ENCODE results near the gene ASB11. TPM values are rescaled to one million over a fixed set of nuclear protein-coding genes. Genes with fewer than 3 reads are reported as not detected.

The ASB11 gene
- total and polyA plus RNA-seq, 10 of the 15 experiments (the other 5 are each of a cell fraction or from before 2014, with no cell fraction given): not detected

- TF ChIP-seq ZBTB40 (IDR thresholded peaks at IDR 0.05; ENCODE audit: borderline replicate concordance): peak; percentile 36; the same call in 1 of the 2 replicates
- no peak for TF ChIP-seq TCF7 (IDR thresholded peaks at IDR 0.05; ENCODE audit: borderline replicate concordance)
- peak; percentile 86; the same call in 1 of the 2 replicates for TF ChIP-seq SIN3A (IDR thresholded peaks at IDR 0.05; ENCODE audit: low read depth, low read length)
- no peak for TF ChIP-seq FOXM1 (IDR thresholded peaks at IDR 0.05; ENCODE audit: low read depth, low read length)
- peak; percentile 89 for TF ChIP-seq MXI1 (IDR thresholded peaks at IDR 0.05; ENCODE audit: low read depth, low read length)
- no peak for TF ChIP-seq HDAC6 (IDR thresholded peaks at IDR 0.05; ENCODE audit: unreplicated experiment)
- TF ChIP-seq NBN (IDR thresholded peaks at IDR 0.05): no peak
- 0 out of 2 replicates have a peak, but pooled peaks have one; percentile 50 for TF ChIP-seq HDGF (IDR thresholded peaks at IDR 0.05)
- TF ChIP-seq SMAD1 (IDR thresholded peaks at IDR 0.05; ENCODE audit: low read depth, partially characterized antibody): no peak
- no peak for TF ChIP-seq TBL1XR1 (IDR thresholded peaks at IDR 0.05; ENCODE audit: low read depth, low read length)
- TF ChIP-seq PKNOX1 (IDR thresholded peaks at IDR 0.05): peak; percentile 76; the same call in 1 of the 2 replicates
- peak; percentile 87 for TF ChIP-seq NFYB (IDR thresholded peaks at IDR 0.05; ENCODE audit: insufficient read depth, low read depth, low read length)
- no peak for TF ChIP-seq NR2C2 (IDR thresholded peaks at IDR 0.05; ENCODE audit: borderline replicate concordance, control insufficient read depth, insufficient read length, low read depth)
- TF ChIP-seq EZH2 (IDR thresholded peaks at IDR 0.05; ENCODE audit: borderline replicate concordance, control insufficient read depth, low read depth, low read length): no peak
- TF ChIP-seq SRF (IDR thresholded peaks at IDR 0.05; ENCODE audit: low read depth in 2 of 2, low read length in 2 of 2): no peak
- TF ChIP-seq PAX5 (IDR thresholded peaks at IDR 0.05; ENCODE audit: borderline replicate concordance, low read depth, low read length): no peak
- TF ChIP-seq MTA3 (IDR thresholded peaks at IDR 0.05; ENCODE audit: borderline replicate concordance, low read length): no peak
- 0 out of 2 replicates have a peak, but pooled peaks have one; percentile 45 for TF ChIP-seq MAX (IDR thresholded peaks at IDR 0.05; ENCODE audit: low read depth, low read length)
- TF ChIP-seq KDM1A (IDR thresholded peaks at IDR 0.05; ENCODE audit: borderline replicate concordance): no peak
- no peak for TF ChIP-seq CBX5 (IDR thresholded peaks at IDR 0.05; ENCODE audit: low read depth)
- peak; percentile 44 for TF ChIP-seq NR2C1 (IDR thresholded peaks at IDR 0.05)
- TF ChIP-seq BHLHE40 (IDR thresholded peaks at IDR 0.05; ENCODE audit: borderline replicate concordance in 1 of 2, low read depth in 2 of 2, low read length in 1 of 2): peak; percentile 38 to 58; a peak in 3 of 4 replicates
- peak; percentile 54; the same call in 1 of the 2 replicates for TF ChIP-seq TAF1 (IDR thresholded peaks at IDR 0.05; ENCODE audit: borderline replicate concordance, low read depth, low read length)
- TF ChIP-seq ZNF622 (IDR thresholded peaks at IDR 0.05): no peak
- TF ChIP-seq SUZ12 (IDR thresholded peaks at IDR 0.05; ENCODE audit: unreplicated experiment): no peak
Observed at GRCh38 chrX:15335135-15336022, 19.9 kb upstream of the ASB11 start, which contains the start of gene PIGA (continued).

All from GM12878 (cell line).